ENCODE data around the gene CNNM3.

CNNM3 gene

DNA sequence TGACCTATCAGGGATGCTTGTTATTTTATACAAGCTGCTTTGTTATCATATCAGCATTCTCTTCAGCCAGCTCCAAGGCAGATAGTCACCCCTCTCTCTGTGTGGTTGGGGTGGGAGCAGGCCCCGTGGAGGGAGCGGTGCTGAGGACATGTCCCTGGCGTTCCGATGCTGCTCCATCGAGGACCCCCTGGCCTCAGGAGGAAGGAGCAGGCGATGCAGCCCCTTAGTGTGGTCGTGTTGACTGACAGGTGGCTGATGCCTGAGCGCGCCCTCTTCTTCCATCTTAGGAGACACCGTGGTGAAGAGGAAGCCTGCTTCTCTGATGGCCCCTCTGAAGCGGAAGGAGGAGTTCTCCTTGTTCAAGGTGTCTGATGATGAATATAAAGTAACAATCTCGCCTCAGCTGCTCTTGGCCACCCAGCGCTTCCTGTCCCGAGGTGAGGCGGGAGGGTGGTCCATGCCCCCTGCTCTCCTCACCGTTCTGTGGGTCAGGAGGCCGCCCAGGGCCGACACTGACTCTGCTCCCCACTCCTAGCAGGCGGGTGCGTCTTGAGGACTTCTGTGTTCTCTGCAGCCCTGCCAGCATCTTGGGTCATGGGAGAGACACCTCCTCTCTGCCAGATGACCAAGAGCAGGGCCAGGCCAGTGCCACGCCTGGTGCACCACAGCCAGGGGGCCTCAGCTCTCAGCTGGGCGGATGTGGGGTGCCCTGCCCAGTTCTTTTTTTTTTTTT is 10.6 kb downstream of the CNNM3 start (continued):
- TF ChIP-seq, protein P1, sequence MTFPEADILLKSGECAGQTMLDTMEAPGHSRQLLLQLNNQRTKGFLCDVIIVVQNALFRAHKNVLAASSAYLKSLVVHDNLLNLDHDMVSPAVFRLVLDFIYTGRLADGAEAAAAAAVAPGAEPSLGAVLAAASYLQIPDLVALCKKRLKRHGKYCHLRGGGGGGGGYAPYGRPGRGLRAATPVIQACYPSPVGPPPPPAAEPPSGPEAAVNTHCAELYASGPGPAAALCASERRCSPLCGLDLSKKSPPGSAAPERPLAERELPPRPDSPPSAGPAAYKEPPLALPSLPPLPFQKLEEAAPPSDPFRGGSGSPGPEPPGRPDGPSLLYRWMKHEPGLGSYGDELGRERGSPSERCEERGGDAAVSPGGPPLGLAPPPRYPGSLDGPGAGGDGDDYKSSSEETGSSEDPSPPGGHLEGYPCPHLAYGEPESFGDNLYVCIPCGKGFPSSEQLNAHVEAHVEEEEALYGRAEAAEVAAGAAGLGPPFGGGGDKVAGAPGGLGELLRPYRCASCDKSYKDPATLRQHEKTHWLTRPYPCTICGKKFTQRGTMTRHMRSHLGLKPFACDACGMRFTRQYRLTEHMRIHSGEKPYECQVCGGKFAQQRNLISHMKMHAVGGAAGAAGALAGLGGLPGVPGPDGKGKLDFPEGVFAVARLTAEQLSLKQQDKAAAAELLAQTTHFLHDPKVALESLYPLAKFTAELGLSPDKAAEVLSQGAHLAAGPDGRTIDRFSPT (tag by site-specific recombination; IDR thresholded peaks at IDR 0.05) = no peak
- TF ChIP-seq, protein P2, sequence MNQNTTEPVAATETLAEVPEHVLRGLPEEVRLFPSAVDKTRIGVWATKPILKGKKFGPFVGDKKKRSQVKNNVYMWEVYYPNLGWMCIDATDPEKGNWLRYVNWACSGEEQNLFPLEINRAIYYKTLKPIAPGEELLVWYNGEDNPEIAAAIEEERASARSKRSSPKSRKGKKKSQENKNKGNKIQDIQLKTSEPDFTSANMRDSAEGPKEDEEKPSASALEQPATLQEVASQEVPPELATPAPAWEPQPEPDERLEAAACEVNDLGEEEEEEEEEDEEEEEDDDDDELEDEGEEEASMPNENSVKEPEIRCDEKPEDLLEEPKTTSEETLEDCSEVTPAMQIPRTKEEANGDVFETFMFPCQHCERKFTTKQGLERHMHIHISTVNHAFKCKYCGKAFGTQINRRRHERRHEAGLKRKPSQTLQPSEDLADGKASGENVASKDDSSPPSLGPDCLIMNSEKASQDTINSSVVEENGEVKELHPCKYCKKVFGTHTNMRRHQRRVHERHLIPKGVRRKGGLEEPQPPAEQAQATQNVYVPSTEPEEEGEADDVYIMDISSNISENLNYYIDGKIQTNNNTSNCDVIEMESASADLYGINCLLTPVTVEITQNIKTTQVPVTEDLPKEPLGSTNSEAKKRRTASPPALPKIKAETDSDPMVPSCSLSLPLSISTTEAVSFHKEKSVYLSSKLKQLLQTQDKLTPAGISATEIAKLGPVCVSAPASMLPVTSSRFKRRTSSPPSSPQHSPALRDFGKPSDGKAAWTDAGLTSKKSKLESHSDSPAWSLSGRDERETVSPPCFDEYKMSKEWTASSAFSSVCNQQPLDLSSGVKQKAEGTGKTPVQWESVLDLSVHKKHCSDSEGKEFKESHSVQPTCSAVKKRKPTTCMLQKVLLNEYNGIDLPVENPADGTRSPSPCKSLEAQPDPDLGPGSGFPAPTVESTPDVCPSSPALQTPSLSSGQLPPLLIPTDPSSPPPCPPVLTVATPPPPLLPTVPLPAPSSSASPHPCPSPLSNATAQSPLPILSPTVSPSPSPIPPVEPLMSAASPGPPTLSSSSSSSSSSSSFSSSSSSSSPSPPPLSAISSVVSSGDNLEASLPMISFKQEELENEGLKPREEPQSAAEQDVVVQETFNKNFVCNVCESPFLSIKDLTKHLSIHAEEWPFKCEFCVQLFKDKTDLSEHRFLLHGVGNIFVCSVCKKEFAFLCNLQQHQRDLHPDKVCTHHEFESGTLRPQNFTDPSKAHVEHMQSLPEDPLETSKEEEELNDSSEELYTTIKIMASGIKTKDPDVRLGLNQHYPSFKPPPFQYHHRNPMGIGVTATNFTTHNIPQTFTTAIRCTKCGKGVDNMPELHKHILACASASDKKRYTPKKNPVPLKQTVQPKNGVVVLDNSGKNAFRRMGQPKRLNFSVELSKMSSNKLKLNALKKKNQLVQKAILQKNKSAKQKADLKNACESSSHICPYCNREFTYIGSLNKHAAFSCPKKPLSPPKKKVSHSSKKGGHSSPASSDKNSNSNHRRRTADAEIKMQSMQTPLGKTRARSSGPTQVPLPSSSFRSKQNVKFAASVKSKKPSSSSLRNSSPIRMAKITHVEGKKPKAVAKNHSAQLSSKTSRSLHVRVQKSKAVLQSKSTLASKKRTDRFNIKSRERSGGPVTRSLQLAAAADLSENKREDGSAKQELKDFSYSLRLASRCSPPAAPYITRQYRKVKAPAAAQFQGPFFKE (tag by site-specific recombination; IDR thresholded peaks at IDR 0.05; ENCODE audit: borderline replicate concordance) = no peak
- TF ChIP-seq, protein P3, sequence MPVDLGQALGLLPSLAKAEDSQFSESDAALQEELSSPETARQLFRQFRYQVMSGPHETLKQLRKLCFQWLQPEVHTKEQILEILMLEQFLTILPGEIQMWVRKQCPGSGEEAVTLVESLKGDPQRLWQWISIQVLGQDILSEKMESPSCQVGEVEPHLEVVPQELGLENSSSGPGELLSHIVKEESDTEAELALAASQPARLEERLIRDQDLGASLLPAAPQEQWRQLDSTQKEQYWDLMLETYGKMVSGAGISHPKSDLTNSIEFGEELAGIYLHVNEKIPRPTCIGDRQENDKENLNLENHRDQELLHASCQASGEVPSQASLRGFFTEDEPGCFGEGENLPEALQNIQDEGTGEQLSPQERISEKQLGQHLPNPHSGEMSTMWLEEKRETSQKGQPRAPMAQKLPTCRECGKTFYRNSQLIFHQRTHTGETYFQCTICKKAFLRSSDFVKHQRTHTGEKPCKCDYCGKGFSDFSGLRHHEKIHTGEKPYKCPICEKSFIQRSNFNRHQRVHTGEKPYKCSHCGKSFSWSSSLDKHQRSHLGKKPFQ (tag by site-specific recombination; IDR thresholded peaks at IDR 0.05) = no peak
- TF ChIP-seq ZNF138 (tag by site-specific recombination; IDR thresholded peaks at IDR 0.05; ENCODE audit: borderline replicate concordance) (no peak), ZNF558 (tag by site-specific recombination; IDR thresholded peaks at IDR 0.05) (no peak), ZNF768 (tag by site-specific recombination; IDR thresholded peaks at IDR 0.05) (no peak), ZNF394 (tag by site-specific recombination; IDR thresholded peaks at IDR 0.05; ENCODE audit: borderline replicate concordance) (no peak)

DNA sequence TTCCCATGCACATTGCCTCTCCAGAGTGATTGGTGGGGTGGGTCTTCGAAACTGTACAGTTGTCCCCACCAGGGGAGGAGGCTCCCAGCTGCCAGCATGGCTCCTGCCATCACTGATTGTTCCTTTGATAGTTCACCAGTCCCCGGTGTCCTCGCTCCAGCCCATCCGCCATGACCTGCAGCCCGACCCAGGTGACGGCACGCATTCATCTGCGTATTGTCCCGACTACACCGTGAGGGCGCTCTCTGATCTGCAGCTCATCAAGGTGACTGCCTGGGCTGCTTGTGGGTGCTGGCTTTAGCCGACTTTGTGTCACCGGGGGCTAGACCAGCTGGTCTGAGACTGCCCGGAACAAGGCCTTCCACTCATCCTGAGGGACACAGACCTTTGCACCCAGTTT is 12.4 kb downstream of the CNNM3 start:
- peaks cover 8% of the 10 kb centered on the region for H3K4me1 ChIP-seq (ENCODE audit: control insufficient read depth, insufficient read depth, low read length)
- ChIA-PET POLR2A (interaction anchor here (0.5 to 1.4 kb wide), 3 partner anchors 9 to 16 kb away, joined by 3 read pairs; no protein-coding TSS in a partner anchor), CTCF (interaction anchor here (0.6 kb wide), 2 partner anchors 75 to 160 kb away, joined by 3 to 4 read pairs; no protein-coding TSS in a partner anchor)
- peaks cover 24 to 89% of the 10 kb centered on the region in 2 experiments for H3K36me3 ChIP-seq (ENCODE audit: control insufficient read depth in 2 of 2, insufficient read depth in 1 of 2, low read length in 2 of 2)
- H3K4me3 ChIP-seq (ENCODE audit: low read depth, low read length) = no peak overlapping the region
- no peak overlapping the region for H3K27ac ChIP-seq (ENCODE audit: extremely low read depth, low read depth, low read length)
- no peaks in the 10 kb centered on the region for H3K9me3 ChIP-seq (ENCODE audit: control insufficient read depth, insufficient read depth, low read depth, low read length)
- TF ChIP-seq ZNF16 (tag by site-specific recombination; IDR thresholded peaks at IDR 0.05; ENCODE audit: low read depth) (no peak), PRDM1 (tag by site-specific recombination; IDR thresholded peaks at IDR 0.05) (no peak), ZXDB (tag by site-specific recombination; IDR thresholded peaks at IDR 0.05) (no peak), ZSCAN4 (tag by site-specific recombination; IDR thresholded peaks at IDR 0.05) (no peak), EGR2 (tag by site-specific recombination; IDR thresholded peaks at IDR 0.05; ENCODE audit: low read depth) (no peak), HOXD13 (CRISPR knock-in tag; IDR thresholded peaks at IDR 0.05; ENCODE audit: borderline replicate concordance) (no peak), ZBTB21 (tag by site-specific recombination; IDR thresholded peaks at IDR 0.05) (no peak), ZNF148 (tag by site-specific recombination; IDR thresholded peaks at IDR 0.05; ENCODE audit: borderline replicate concordance) (no peak), ZFP69B (tag by site-specific recombination; IDR thresholded peaks at IDR 0.05) (no peak), BCL6B (tag by site-specific recombination; IDR thresholded peaks at IDR 0.05) (no peak), SP3 (tag by site-specific recombination; IDR thresholded peaks at IDR 0.05) (no peak), ZBTB48 (tag by site-specific recombination; IDR thresholded peaks at IDR 0.05) (no peak), ZNF24 (tag by site-specific recombination; IDR thresholded peaks at IDR 0.05) (no peak), HOXA7 (CRISPR knock-in tag; IDR thresholded peaks at IDR 0.05; ENCODE audit: borderline replicate concordance) (no peak)
